ENCODE data around the gene HOMER3.

DNA sequence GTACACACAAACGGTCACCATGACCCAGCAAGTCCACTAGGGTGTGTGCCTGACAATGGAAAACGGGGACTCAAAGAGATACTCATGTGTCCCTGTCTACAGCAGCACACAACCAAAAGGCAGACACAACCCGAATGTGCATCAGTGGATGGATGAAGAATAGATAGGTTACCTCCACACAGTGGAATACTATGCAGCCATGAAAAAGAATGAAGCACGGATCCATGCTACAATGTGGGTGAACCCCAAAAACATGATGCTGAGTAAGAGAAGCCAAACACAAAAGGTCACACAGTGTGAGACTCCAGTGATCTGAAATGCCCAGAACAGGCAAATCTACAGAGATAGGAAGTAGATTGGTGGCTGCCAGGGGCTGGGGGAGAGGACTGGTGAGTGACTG is 54.0 kb downstream of the HOMER3 start:
- TF ChIP-seq, protein P1, sequence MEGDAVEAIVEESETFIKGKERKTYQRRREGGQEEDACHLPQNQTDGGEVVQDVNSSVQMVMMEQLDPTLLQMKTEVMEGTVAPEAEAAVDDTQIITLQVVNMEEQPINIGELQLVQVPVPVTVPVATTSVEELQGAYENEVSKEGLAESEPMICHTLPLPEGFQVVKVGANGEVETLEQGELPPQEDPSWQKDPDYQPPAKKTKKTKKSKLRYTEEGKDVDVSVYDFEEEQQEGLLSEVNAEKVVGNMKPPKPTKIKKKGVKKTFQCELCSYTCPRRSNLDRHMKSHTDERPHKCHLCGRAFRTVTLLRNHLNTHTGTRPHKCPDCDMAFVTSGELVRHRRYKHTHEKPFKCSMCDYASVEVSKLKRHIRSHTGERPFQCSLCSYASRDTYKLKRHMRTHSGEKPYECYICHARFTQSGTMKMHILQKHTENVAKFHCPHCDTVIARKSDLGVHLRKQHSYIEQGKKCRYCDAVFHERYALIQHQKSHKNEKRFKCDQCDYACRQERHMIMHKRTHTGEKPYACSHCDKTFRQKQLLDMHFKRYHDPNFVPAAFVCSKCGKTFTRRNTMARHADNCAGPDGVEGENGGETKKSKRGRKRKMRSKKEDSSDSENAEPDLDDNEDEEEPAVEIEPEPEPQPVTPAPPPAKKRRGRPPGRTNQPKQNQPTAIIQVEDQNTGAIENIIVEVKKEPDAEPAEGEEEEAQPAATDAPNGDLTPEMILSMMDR (IDR thresholded peaks at IDR 0.05), result no peak
- TF ChIP-seq POLR2A (IDR thresholded peaks at IDR 0.05) (no peak), POLR2AphosphoS5 (IDR thresholded peaks at IDR 0.05) (no peak), EP300 (IDR thresholded peaks at IDR 0.05; ENCODE audit: low read depth) (no peak)
